Omental fat pad (tissue), 4 donors: ENCODE results near the gene TRAPPC2. TPM values are rescaled to one million over a fixed set of nuclear protein-coding genes. Genes with fewer than 3 reads are reported as not detected.
"Not testable (repeated sequence)": the region's sequence is repeated elsewhere in the genome, so short reads cannot be mapped to it uniquely, and the experiment has no call there.

Source experiments
- ATAC-seq: fragments of 150-250 bp; one replicate; pipeline ENCODE4 v1.9.1; 2016; ENCODE audit warnings: mild to moderate bottlenecking, moderate library complexity; ENCODE audit not compliant: low FRiP score
- DNase-seq: peaks from one replicate; pipeline ENCODE4 v3.0.0-alpha.2; 2019; ENCODE audit warnings: low spot score
- CTCF ChIP-seq, 3 donors: fragments of 450-650 bp; IDR thresholded peaks; one replicate each; pipeline ENCODE4 v1.5.1; 2016 to 2017; ENCODE audit warnings: antibody characterized with exemption in 3 of 3, mild to moderate bottlenecking in 3 of 3, moderate library complexity in 2 of 3
- total RNA-seq, 4 donors: library from RNA; depleted of rRNA; stranded (reverse); fragments of >200 nt; gene quantifications; one replicate each; pipeline ENCODE4 v1.1.0, GENCODE V29; 2016

Gene TRAPPC2
- total RNA-seq, 4 donors from 2014 or later: 6.6 to 13.1 (median 8.7) TPM

GRCh38 chrX:13688384-13688957, 45.9 kb downstream of the TRAPPC2 start:
- TF ChIP-seq CTCF (IDR thresholded peaks at IDR 0.05): no peak
- ATAC-seq: no peak
- no peak for DNase-seq

DNA sequence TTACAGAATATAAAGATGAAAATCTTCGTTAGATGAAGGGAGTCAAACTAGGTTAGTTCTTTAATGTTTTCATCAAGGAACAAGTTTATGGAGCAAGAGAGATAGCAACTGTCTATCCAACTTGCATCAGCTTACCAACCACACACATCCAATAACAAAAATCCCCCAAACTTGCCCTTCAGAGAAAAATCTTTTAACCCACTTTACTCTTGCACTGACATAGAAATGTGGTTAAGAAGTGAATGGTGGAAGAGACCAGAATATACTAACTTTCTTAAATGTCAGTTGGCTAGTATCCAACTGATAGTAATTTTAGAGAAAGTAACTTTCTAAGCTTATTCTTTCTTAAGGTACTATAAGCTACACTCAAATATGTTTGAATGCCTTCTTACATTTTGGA, 47.2 kb downstream of the TRAPPC2 start:
- no peak for DNase-seq
- TF ChIP-seq CTCF (IDR thresholded peaks at IDR 0.05): no peak
- ATAC-seq: no peak

DNA sequence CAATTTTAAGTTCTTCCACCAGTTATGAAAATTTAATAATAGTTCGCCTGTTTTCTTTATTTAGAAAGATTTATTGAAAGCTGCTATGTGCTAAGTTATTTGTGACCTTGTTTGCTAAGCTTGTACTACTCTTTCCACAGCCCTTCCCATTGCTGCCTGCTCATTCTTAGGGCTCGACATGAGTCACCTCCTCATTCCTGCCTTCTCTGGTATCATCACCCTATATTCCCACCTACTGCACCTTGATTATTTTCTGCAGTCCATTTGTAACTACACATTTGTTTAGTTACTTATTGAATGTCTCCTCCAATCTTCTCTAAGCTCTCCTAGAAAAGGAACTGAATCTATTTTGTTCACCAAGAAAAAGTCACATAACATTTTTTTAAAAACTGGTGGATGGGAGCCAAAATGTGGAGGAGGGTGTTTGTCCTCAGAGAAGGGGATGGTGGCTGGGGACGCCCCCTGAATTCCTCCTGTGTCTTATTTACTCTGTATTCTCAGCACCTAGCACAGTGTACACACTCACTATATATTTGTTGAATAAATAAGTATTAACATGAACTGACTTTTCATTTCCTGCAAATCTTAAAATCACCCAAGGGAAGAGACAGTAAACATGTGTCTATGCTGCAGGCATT, 49.2 kb downstream of the TRAPPC2 start:
- ATAC-seq: no peak
- TF ChIP-seq CTCF (IDR thresholded peaks at IDR 0.05): no peak

DNA sequence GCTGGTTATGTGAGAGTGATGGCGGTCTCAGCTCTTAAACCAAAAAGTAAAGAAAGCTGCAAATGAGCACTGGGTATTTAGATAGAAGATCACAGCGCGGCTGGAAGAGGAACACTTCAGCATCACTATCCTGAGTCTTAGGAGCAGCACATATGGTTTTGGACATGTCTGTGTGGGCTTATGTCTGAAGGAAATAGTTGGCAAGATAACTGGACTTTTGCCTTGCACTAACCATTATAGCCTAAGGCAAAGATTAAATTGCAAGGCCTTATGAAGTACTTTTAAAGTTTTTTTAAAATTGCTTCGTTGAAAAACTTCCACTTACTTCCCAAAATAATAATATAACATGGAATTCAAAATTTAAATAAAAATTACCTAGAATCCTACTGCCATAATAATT, 50.1 kb downstream of the TRAPPC2 start:
- DNase-seq (no peak), ATAC-seq (no peak)
- no peak for TF ChIP-seq CTCF (IDR thresholded peaks at IDR 0.05)

More for the DNA sequence above, 49.2 kb downstream of the TRAPPC2 start:
- DNase-seq: no peak

DNA sequence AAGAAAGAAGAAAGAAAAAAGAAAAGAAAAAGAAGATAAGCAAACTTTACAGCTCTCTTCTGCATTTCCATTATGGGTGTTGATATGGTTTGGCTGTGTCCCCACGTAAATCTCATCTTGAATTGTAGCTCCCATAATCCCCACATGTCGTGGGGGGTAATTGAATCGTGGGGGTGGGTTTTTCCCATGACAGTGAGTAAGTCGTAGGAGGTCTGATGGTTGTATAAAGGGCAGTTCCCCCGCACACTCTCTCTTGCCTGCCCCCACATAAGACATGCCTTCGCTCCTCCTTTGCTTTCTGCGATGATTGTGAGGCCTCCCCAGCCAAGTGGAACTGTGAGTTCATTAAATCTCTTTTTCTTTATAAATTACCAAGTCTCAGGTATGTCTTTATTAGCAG, 52.8 kb downstream of the TRAPPC2 start:
- TF ChIP-seq CTCF (IDR thresholded peaks at IDR 0.05): no peak
- no peak for DNase-seq
- no peak for ATAC-seq

DNA sequence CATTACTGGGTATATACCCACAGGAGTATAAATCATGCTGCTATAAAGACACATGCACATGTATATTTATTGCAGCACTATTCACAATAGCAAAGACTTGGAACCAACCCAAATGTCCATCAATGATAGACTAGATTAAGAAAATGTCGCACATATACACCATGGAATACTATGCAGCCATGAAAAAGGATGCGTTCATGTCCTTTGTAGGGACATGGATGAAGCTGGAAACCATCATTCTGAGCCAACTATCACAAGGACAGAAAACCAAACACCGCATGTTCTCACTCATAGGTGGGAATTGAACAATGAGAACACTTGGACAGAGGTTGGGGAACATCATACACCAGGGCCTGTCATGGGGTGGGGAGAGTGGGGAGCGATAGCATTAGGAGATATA, 54.7 kb downstream of the TRAPPC2 start:
- not testable (repeated sequence) for ATAC-seq, DNase-seq

DNA sequence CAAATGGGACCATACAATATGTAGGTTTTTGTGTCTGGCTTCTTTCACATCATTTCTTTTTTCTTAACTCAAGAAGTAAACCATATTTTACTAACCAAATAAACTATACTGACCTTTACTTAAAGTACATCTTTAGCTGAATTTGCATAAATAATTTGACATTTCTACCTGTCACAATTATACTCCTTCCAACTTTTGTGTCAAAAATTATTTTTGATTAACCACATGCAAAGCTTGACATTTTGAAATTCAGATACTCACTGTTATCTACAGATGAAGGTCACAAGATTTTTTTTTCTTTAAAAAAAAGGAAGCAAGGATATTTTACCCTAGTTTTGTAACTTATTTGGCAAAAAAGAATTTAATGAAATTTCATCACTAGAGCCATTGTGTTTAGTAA, 57.5 kb downstream of the TRAPPC2 start:
- no peak for ATAC-seq
- no peak for TF ChIP-seq CTCF (IDR thresholded peaks at IDR 0.05)
- no peak for DNase-seq
